Astrocyte of the spinal cord (primary cell): ENCODE results near the gene CLEC3A.
A peak's percentile ranks its signal among the peaks of the same experiment; 100 is the strongest.
"Not testable (repeated sequence)": the region's sequence is repeated elsewhere in the genome, so short reads cannot be mapped to it uniquely, and the experiment has no call there.

Experiments used
- DNase-seq: peaks from one replicate; pipeline ENCODE4 v3.0.0; 2011; ENCODE audit warnings: low read depth, low spot score
- H3K4me3 ChIP-seq: 2 replicates; pipeline ENCODE4 v1.5.1; 2011; ENCODE audit warnings: low read depth, mild to moderate bottlenecking, low read length, moderate library complexity
- CTCF ChIP-seq: IDR thresholded peaks from 2 replicates; pipeline ENCODE4 v1.5.1; 2012; ENCODE audit warnings: low read depth, mild to moderate bottlenecking, low read length, inconsistent platforms
- in situ Hi-C: cut with HindIII; loops from 2 replicates; pipeline ENCODE4 v1.10.0; 2017; ENCODE audit warnings: low sequenced_read_pairs

The CLEC3A gene

DNA sequence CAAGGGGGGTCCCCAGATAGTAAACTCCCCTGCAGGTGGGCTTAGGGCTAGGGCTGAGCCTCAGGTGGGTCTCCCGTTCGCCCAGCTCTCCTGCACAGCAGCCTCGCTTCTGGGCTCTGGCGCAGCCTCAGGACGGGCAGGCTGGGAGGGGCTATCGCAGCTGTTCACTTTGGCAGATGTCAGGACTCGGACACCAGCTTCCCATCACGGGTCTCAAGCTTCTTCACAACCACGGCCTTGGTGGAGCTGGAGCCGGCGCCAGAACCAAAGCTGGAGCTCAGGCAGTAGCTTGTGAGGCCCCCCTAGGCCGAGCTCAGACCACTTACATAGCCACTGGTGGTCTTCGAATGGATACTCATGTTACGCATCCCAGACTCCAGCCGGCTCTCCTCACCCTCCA lies 26.0 kb downstream of the CLEC3A start:
- TF ChIP-seq CTCF = no peak
- no peak overlapping the region for H3K4me3 ChIP-seq
- DNase-seq = no peak
- in situ Hi-C loops = no loop called here

DNA sequence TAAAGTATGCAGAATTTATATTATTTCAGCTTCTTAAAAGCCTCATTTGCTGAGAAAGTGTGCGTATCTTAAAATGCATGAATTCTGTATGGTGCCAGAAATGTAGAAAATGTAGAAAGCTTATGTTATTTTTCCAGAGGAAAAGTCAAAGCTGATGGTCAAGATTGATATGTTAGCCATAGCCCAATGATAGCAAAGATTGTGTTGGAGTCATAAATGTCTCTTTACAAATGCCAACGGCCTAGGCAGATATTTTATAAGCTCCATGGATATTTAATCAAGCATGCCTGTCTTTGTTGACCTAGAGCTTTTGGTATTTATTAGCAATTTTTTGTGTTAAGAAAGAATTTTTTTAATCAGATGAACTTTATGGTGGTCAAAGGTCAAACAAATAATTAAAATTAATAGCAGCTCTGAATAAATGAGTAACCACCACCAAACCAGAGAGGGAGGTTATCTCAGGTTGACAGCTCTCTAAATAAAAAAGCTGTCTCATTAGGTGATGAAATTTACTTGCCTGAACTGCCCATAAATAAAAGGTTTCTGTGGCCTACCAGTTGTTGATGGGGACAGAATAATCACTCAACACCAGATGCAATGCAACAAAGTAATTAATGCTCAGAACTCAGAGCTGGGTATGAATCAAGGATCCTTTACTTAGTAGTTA lies 28.5 kb downstream of the CLEC3A start:
- no peak for TF ChIP-seq CTCF
- no peak for DNase-seq
- in situ Hi-C loops = no loop called here

GRCh38 chr16:78057803-78058564 lies 35.6 kb downstream of the CLEC3A start:
- in situ Hi-C loops = no loop called here
- no peak for TF ChIP-seq CTCF
- no peak overlapping the region for H3K4me3 ChIP-seq
- DNase-seq = no peak

More for the DNA sequence above, 28.5 kb downstream of the CLEC3A start:
- H3K4me3 ChIP-seq = no peak overlapping the region

DNA sequence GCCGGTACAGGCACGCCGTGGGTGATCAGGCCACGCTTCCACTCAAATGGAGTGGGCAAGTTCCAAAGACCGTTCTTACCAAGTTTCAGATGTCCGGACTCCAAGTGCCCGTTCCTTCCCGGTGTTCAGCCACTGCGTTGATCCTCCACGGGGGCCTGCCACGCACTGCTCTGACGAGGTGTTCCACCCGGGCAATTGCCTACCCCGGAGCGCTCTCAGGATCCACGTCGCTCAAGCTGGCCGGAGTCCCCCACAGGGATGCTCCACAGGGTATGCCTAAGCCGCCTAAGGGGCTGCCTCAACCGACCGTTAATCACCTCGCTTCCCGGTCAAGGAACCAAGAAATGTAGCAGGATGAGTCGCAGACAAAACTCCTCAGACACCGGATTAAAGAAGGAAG lies 37.5 kb downstream of the CLEC3A start:
- DNase-seq, H3K4me3 ChIP-seq, in situ Hi-C loops: not testable (repeated sequence)

DNA sequence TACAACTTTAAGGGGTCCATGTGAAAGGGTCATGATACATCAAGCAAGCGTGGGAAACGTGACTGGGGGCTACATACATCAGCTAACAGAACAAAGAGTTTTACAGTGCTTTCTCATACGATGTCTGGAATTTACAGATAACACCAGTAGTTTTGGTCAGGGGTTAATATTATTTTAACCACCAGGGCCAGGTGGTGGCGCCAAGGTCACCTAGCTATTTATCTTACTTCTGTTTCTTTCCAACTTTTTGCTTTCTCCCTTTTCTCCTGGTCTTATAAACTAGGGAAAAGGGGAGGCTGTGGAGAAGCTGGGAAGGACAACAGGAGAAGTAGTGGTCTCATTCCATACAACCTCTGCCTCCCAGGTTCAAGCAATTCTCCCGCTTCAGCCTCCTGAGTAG lies 37.9 kb downstream of the CLEC3A start:
- no peak for DNase-seq
- no peak overlapping the region for H3K4me3 ChIP-seq
- in situ Hi-C loops = no loop called here
- no peak for TF ChIP-seq CTCF

DNA sequence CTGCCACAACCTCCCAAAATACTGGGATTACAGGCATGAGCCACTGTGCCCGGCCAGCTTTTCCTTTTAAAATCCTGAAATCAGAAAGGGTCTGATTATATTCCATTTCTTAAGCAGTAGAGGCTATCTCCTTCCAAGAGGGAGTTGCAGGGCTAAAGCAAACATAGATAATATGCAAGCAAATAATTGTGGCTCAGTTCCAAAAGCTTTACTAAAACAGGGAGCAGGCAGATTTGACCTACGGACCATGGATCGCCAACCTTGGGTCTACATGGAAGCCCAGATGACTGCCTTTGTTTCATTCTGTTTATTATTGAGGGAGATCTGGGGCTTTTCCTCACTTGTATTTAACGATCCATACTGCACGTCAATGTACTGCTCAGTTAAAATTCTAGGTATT lies 38.5 kb downstream of the CLEC3A start:
- no peak for TF ChIP-seq CTCF
- no peak overlapping the region for H3K4me3 ChIP-seq
- in situ Hi-C loops = no loop called here
- DNase-seq = no peak

- in situ Hi-C loops = no loop called here
- peak; percentile 5 for DNase-seq
These were observed 43.0 kb downstream of the CLEC3A start for GRCh38 chr16:78065319-78065718.

More at GRCh38 chr16:78065319-78065718, 43.0 kb downstream of the CLEC3A start:
- no peak overlapping the region for H3K4me3 ChIP-seq
- no peak for TF ChIP-seq CTCF
